ENCODE results near the gene TRPM3.

DNA sequence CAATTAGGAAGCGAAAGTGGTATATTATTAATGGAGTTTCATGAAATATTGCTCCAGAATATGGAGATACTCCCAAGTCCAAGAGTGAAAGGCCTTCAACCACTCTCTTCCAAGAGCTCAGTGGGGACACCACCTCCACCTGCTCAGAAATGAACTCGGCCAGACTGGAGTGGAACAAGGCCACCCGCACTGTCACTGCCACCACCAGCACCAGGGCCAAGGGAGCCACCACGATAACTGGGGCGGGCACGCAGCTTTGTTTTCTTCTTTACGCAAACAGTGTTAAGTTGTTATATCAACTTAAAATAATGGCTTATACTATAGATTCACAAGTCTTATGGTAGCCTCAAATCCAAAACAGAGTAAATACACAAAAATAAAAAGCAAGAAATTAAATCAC lies 204.1 kb downstream of the TRPM3 start:
- TF ChIP-seq EP300 (IDR thresholded peaks at IDR 0.05) (no peak), HDAC2 (IDR thresholded peaks at IDR 0.05) (no peak), ZFP36 (IDR thresholded peaks at IDR 0.05; ENCODE audit: borderline replicate concordance, partially characterized antibody) (no peak), ZSCAN20 (CRISPR knock-in tag; IDR thresholded peaks at IDR 0.05) (no peak)
- TF ChIP-seq, protein P1, sequence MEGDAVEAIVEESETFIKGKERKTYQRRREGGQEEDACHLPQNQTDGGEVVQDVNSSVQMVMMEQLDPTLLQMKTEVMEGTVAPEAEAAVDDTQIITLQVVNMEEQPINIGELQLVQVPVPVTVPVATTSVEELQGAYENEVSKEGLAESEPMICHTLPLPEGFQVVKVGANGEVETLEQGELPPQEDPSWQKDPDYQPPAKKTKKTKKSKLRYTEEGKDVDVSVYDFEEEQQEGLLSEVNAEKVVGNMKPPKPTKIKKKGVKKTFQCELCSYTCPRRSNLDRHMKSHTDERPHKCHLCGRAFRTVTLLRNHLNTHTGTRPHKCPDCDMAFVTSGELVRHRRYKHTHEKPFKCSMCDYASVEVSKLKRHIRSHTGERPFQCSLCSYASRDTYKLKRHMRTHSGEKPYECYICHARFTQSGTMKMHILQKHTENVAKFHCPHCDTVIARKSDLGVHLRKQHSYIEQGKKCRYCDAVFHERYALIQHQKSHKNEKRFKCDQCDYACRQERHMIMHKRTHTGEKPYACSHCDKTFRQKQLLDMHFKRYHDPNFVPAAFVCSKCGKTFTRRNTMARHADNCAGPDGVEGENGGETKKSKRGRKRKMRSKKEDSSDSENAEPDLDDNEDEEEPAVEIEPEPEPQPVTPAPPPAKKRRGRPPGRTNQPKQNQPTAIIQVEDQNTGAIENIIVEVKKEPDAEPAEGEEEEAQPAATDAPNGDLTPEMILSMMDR (IDR thresholded peaks at IDR 0.05) = no peak
- TF ChIP-seq, protein P2, sequence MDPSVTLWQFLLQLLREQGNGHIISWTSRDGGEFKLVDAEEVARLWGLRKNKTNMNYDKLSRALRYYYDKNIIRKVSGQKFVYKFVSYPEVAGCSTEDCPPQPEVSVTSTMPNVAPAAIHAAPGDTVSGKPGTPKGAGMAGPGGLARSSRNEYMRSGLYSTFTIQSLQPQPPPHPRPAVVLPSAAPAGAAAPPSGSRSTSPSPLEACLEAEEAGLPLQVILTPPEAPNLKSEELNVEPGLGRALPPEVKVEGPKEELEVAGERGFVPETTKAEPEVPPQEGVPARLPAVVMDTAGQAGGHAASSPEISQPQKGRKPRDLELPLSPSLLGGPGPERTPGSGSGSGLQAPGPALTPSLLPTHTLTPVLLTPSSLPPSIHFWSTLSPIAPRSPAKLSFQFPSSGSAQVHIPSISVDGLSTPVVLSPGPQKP (IDR thresholded peaks at IDR 0.05; ENCODE audit: low read depth, low read length) = no peak
- TF ChIP-seq, protein P3, sequence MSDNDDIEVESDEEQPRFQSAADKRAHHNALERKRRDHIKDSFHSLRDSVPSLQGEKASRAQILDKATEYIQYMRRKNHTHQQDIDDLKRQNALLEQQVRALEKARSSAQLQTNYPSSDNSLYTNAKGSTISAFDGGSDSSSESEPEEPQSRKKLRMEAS (IDR thresholded peaks at IDR 0.05) = no peak

Measured in A549 (cell line).